Activated CD4-positive, alpha-beta T cell treated with anti-CD3 and anti-CD28 coated beads for 48 hours (primary cell): ENCODE results near the gene ANK3.
"Not testable (repeated sequence)": the region's sequence is repeated elsewhere in the genome, so short reads cannot be mapped to it uniquely, and the experiment has no call there.

Experiments used
- DNase-seq: peaks from one replicate; pipeline ENCODE4 v3.0.0-alpha.2; 2020

ANK3 gene

DNA sequence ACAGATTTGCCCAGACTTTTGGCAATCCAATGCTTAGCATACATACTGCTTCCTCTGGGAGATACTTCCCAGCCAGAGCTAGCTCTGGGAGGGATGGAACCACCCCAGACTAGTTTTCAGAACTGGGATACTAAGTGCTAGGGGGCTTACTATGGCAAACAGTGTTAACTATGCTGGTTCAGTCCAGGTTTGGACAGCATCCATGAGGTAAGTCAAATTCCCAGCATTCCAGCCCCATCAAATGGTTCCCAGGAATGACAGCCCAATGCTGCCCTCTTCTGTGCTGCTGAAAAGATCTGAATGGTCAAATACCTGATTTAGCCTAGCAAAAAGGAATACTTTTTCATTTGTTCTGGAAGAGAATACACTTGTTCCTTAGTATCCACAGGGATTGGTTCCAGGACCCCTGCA is 341.6 kb downstream of the ANK3 start:
- no peak for DNase-seq

- DNase-seq = no peak
These were observed 344.1 kb downstream of the ANK3 start for GRCh38 chr10:60045571-60045970.

- no peak for DNase-seq
These were observed 344.7 kb downstream of the ANK3 start for GRCh38 chr10:60044971-60045370.

DNA sequence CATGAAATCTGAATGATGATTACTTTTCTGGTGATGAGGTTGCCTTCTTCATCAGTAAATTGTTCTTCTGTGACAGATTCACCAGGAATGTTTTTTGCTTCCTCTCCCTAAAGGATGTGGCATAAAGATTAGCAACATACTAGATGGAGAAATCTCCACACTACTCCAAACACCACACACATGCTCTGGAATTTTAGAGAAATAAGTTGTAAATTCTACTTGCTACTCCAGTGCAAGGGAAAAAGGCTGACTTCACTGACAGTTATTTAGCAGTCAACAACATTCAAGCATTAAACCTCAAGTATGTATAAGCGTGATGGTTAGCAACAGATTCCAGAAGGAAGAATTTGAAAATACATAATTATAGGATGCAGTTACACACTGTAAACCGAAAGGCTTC is 345.4 kb downstream of the ANK3 start:
- DNase-seq = no peak

- no peak for DNase-seq
These were observed 346.0 kb downstream of the ANK3 start for GRCh38 chr10:60043561-60044241.

GRCh38 chr10:60042914-60043313 is 346.8 kb downstream of the ANK3 start:
- DNase-seq = no peak

DNA sequence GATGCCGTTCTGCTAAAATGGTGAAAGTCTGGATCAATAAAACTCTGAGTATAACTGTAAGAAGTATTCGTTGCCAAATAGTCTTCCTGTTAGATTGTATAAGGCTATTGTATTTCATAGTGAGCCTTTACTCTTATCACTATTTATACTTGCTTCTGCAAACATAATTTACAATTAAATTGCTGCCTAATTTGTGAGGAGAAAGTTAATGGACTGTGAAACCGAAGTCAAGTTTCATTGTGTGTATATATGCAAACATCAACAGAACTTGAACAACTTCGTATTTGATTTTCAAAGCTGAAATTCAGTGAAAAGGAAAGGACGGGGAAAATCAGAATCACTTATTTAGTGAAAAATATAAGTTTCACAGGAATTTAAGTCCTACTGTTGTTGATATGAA is 347.4 kb downstream of the ANK3 start:
- DNase-seq = no peak

DNA sequence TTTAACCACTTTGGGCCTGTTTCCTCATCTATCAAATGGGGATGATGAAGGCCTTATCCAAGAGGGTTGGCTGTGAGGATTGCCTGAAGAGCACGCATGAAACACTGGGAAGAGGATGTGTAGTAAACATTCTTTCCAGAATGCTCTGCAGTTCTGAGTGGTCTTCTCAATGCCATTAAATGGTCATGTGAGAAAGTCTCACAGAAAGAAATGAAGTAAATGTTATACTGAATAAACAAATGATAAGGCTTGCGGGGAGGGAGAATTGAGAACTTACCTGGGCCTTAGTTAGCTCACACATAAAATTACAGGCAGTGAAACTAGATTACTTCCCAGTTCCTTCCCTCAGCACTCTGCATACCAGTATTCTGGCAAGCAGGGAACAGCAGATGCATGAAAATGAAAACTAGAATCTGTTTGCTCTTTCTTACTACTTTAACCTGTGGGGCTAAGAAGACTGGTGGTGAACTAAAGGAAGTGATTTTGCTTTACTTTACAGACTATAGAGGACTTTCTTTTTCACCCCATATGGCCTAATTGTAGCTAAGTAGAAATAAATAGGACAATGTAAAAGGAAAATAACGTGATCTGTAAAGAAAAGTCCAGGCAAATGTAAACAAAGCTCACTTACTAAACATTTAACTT is 348.1 kb downstream of the ANK3 start:
- DNase-seq = no peak

DNA sequence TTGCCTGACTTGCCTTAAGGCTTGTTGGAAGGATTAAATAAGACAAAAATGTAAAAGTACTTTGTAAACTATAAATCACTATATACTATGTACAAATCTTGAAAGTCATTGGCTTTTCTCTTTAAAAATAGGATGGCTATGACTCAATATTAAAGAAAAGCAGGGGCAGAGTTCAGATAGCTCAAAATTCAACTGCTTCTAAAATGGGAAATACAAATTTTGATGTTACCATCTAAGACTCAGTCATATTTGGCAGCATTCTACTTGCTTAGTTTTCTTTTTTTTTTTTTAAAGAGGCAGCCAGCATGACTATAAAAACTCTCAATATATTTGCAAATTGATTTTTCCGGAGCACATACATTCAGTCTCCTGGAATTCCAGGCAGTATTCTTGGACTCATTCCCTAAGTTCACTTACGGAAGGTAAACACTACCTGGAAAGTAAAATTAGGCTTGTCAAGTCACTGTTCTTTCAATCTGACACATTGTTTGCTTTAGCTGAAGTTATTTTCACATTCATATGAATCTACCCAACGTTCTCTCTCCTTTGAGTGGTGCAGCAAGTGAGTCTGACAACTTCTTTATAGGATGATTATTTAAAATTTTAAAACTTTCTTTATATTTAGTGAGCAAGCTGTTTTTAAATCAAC is 349.5 kb downstream of the ANK3 start:
- DNase-seq = no peak

- no peak for DNase-seq
These were observed 353.7 kb downstream of the ANK3 start for GRCh38 chr10:60035984-60036383.

DNA sequence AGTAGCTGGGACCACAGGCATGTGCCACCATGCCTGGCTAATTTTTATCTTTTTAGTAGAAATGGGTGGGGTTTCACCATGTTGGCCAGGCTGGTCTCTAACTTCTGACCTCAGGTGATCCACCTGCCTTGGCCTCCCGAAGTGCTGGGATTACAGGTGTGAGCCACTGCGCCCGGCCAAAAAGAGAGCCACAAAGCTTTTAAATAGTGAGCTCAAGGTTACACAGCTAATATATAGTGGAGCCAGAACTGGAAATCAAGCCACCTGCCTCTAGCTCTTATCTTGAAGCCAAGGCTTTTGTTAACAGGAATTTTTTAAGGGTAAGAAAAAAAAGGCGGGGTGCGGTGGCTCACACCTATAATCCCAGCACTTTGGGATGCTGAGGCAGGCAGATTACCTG is 354.3 kb downstream of the ANK3 start:
- not testable (repeated sequence) for DNase-seq

GRCh38 chr10:60032723-60033122 is 357.0 kb downstream of the ANK3 start:
- peak; percentile 66 for DNase-seq

GRCh38 chr10:60031664-60032063 is 358.0 kb downstream of the ANK3 start:
- no peak for DNase-seq

- no peak for DNase-seq
These were observed 358.5 kb downstream of the ANK3 start for GRCh38 chr10:60031183-60031582.

- no peak for DNase-seq
These were observed 360.2 kb downstream of the ANK3 start for GRCh38 chr10:60029475-60029874.

DNA sequence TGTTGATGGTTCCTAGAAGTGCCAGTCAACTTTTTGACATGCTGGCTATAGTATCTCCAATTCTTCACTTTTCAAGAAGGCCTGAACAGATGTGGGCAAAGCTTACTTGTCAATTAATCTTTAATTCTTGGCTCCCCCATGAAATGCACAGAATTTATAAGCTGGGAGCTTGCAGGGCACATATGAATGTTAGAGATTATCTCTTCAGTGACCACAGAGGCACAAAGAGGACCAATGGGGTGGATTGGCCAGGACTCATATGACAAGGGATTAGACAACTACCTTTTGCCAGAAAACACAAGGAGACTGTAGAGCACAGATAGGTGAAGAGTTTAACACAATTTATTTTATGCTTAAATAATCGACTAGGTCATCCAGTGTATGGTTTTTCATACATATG is 361.6 kb downstream of the ANK3 start:
- no peak for DNase-seq

- no peak for DNase-seq
These were observed 364.4 kb downstream of the ANK3 start for GRCh38 chr10:60025279-60025678.

- DNase-seq = no peak
These were observed 365.2 kb downstream of the ANK3 start for GRCh38 chr10:60024506-60024905.

DNA sequence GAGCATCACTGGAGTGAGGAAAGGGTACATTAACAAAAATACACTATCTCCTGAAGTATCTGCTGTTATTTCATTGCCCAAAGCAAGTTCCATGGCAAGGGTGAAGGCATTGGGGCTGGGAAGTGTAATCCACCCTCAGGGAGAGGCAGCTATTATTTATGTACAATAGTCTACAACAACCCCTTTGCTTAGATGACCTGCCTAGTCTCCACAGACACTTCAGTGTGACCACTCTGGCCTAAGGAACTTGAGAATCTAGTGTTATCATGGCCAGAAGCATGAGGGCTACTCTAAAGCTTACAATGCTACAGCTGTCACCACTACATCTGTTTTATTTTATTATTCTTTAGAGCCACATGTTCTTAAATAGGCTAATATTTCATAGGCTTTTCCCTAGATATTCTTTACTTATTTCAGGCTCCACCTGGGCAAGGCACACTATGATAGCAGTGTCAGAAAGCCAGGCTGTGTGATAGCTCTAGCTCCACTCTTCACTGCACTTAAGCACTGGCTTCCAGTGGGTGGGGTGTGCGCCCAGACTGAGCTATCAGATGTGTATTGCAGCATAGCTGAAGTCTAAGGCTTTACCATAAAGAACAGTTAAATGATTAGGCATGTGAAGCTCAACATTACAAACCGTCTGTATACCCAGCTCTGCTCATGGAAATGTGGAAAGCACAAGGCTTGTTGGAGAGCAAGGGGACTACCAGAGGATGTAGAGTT is 366.4 kb downstream of the ANK3 start:
- no peak for DNase-seq

DNA sequence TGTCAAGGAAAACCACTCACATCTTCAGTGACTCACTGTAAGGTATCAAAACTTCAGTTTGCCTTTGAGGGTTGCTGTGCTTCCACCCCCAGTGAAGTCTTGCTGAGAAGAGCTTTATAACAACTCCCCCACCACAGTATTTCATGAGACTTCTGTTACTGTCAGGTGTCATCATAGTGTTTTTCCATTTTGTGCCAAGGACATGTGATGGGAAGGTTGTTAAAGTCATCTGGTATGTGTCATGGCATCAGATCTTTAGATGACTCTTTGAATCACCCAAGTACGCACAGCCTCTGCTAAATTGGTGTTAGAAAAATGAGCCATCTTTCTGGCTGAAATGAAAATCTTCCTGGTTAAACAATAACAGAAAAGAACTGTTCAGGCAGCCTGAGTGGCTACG is 368.3 kb downstream of the ANK3 start:
- no peak for DNase-seq

GRCh38 chr10:60016794-60017193 is 372.9 kb downstream of the ANK3 start:
- no peak for DNase-seq

DNA sequence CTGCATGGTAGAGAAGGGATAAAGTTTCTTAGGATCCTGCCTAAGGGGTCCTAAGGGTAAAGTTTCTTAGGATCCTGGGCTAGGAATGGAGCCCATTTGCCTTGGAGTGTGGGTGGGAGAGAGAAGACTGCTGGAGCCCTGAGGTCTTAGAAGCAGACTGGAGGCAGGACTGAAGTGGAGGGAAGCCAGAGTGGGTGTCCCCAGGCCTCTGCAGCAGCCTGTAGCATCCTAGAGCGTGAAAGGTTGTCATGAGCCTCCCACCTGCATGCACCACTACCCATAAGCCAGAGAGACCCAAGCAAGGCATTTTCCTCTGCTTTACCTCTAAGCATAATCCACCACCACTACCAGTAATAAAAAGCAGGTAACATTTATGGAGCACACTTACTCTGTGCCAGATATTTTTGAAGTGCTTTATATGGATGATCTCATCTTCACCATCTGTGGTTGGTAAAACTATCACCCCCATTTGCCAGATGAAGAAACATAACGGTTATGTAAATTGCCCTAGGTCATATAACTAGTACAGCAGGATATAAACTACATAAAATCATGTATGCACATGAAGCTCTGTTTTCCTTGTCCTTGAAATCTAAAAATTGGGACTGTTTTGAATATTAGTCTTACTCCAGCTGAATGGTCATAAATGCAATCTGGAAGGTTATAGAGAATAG is 379.8 kb downstream of the ANK3 start:
- no peak for DNase-seq

GRCh38 chr10:60009276-60009675 is 380.4 kb downstream of the ANK3 start:
- DNase-seq = no peak
